Measurements from ENCODE around the gene PCK2. TPM values are rescaled to one million over a fixed set of nuclear protein-coding genes. Genes with fewer than 3 reads are reported as not detected.

The PCK2 gene
- total and polyA plus RNA-seq, 2 of the 8 experiments (the other 6 are each of a cell fraction or from before 2014, with no cell fraction given) = 81.9 to 115 TPM

DNA sequence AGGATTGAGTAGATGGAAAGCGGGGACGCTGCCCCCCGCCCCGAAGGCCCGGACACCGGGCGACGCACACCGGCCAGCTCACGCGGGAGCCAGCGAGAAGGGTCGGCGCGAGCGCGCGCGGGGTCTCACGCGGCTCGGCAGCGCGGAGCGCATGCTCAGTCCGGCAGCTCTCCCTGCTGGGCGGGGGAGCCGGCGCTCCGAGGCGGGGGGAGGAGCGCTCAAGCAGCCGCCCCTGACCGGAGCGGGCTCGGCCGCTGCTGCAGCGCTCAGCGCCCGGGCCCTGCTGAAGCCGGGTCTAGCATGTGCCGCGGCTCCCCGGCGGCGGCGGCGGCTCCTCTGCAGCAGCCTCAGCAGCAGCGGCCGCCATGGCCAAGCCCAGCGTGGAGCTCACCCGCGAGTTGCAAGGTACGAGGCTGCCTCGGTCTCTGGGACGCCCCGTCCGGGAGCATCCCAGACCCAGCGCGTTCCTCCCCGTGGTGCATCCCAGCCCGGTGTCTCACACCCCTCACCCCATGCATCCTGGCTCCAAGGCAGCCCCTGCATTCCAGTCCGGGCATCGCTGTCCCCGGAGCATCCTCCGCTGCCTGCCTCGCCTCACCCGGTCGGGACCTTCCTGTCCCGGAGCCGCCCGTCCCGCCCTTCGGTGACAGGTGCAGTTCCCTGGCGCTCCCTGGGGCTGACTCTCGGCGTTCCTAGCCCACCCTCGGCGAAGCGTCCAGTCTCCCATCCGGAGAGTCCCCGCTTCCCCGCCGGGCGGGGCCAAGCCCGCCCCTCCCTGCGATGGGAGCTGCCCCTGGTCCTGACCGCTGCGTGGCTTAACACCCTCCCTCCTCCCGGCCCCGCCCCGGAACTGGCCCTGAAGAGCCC lies 42.1 kb upstream of the PCK2 start, which contains the start of gene CARMIL3 (continued):
- TF ChIP-seq SAP30 (IDR thresholded peaks at IDR 0.05; ENCODE audit: insufficient read depth, insufficient replicate concordance, low read length) (no peak), CREB1 (IDR thresholded peaks at IDR 0.05) (0 out of 2 replicates have a peak, but pooled peaks have one; percentile 20), POU5F1 (IDR thresholded peaks at IDR 0.05; ENCODE audit: low read depth, low read length) (no peak), CBX5 (IDR thresholded peaks at IDR 0.05; ENCODE audit: low read depth, low read length) (no peak), TBP (IDR thresholded peaks at IDR 0.05; ENCODE audit: low read depth, low read length) (no peak; the same call in 1 of the 2 replicates), POLR2A (IDR thresholded peaks at IDR 0.05; ENCODE audit: control extremely low read depth in 1 of 2, low read depth in 2 of 2, low read length in 2 of 2) (no peak; a peak in 2 of 3 replicates), TAF7 (optimal IDR thresholded peaks at IDR 0.05; ENCODE audit: borderline replicate concordance, low read depth, low read length) (no peak), EP300 (IDR thresholded peaks at IDR 0.05; ENCODE audit: borderline replicate concordance in 1 of 2, low read depth in 2 of 2, low read length in 2 of 2) (peak in 1 of 2 experiments; percentile 25; a peak in 1 of 3 replicates), ASH2L (IDR thresholded peaks at IDR 0.05; ENCODE audit: low read length) (peak; percentile 79), JUND (IDR thresholded peaks at IDR 0.05; ENCODE audit: low read length) (no peak), RXRA (IDR thresholded peaks at IDR 0.05; ENCODE audit: insufficient read depth, low read depth, low read length) (no peak)
- TF ChIP-seq, protein P1, sequence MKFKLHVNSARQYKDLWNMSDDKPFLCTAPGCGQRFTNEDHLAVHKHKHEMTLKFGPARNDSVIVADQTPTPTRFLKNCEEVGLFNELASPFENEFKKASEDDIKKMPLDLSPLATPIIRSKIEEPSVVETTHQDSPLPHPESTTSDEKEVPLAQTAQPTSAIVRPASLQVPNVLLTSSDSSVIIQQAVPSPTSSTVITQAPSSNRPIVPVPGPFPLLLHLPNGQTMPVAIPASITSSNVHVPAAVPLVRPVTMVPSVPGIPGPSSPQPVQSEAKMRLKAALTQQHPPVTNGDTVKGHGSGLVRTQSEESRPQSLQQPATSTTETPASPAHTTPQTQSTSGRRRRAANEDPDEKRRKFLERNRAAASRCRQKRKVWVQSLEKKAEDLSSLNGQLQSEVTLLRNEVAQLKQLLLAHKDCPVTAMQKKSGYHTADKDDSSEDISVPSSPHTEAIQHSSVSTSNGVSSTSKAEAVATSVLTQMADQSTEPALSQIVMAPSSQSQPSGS (IDR thresholded peaks at IDR 0.05; ENCODE audit: low read length) = no peak

Data from H1 (cell line).